ENCODE data around the gene TOMM7. TPM values are rescaled to one million over a fixed set of nuclear protein-coding genes. Genes with fewer than 3 reads are reported as not detected.
A peak's percentile ranks its signal among the peaks of the same experiment; 100 is the strongest.

TOMM7 gene
- total RNA-seq, 1 donor from 2014 or later, result 191 TPM

DNA sequence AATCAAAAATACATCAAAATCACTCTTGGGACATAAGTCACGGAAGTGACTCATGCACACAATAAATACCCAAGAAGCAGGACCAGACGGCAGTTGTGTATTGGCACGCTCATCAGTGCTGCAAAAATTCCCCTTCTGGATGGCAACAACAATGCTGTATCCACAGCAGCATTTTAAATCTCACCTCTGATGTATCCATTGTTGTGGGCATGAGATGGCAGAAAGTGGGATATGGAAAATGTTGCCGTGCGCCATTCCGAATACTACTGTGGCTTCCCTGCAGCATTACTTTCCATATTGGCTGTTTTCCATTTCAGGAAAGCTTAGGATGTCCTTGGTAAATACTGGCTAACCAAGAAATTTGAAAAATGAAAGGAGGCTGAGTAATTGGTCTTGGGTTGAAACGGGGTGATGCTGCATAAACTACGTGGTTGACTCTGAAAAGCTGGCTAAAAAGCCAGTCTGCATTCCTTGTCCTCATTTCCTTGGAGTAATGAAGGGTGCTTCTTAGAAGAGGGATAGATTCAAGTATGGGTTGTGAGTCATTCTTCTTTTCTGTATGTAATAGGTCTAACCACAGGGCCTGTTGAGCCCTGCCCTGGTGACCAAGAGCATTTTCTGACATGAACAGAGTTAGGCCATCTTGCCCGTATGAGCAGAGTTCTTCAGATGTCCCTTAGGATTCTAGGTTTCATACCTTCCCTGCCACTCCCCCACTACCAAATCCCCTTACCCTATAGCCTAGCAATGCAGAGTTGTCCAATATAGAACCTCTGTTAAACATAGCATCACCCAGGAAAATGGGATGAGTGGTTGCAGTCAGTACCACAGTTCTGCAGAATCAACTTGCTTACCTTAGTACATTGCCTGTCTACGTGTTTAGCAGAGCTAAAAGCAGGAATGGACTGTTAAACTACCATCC is 36.3 kb upstream of the TOMM7 start:
- no peaks in the 10 kb centered on the region for H3K9me3 Mint-ChIP-seq (ENCODE audit: unreplicated experiment)
- H3K27ac Mint-ChIP-seq (ENCODE audit: unreplicated experiment), result no peak overlapping the region
- TF ChIP-seq, protein P1, sequence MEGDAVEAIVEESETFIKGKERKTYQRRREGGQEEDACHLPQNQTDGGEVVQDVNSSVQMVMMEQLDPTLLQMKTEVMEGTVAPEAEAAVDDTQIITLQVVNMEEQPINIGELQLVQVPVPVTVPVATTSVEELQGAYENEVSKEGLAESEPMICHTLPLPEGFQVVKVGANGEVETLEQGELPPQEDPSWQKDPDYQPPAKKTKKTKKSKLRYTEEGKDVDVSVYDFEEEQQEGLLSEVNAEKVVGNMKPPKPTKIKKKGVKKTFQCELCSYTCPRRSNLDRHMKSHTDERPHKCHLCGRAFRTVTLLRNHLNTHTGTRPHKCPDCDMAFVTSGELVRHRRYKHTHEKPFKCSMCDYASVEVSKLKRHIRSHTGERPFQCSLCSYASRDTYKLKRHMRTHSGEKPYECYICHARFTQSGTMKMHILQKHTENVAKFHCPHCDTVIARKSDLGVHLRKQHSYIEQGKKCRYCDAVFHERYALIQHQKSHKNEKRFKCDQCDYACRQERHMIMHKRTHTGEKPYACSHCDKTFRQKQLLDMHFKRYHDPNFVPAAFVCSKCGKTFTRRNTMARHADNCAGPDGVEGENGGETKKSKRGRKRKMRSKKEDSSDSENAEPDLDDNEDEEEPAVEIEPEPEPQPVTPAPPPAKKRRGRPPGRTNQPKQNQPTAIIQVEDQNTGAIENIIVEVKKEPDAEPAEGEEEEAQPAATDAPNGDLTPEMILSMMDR (IDR thresholded peaks at IDR 0.05; ENCODE audit: unreplicated experiment), result no peak
- no peak overlapping the region for H3K4me3 Mint-ChIP-seq (ENCODE audit: unreplicated experiment)
- peaks cover 4% of the 10 kb centered on the region for H3K36me3 Mint-ChIP-seq (ENCODE audit: low read depth, unreplicated experiment)
- H3K4me1 Mint-ChIP-seq (ENCODE audit: unreplicated experiment), result peaks cover 4% of the 10 kb centered on the region
- no peaks in the 10 kb centered on the region for H3K27me3 Mint-ChIP-seq (ENCODE audit: unreplicated experiment)
- no peak for DNase-seq (ENCODE audit: low spot score)

DNA sequence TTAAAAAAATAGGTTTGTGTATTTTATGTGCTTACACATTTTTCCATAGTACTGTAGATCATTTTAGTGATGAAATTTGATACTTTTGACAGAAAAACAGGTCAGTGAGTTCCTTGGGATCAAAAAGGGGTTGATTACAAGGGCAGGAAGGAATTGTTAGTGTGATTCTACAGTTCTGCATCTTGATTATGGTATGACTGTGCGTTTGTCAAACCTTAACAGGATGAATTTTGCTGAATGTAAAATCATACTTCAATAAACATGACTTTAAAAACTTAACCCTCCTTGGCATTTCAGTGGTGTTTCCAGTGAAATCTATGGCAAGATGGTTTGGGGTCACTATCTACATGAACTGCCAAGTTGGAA is 35.6 kb upstream of the TOMM7 start:
- Mint-ChIP-seq H3K36me3 (ENCODE audit: low read depth, unreplicated experiment) (peaks cover 4% of the 10 kb centered on the region), H3K27me3 (ENCODE audit: unreplicated experiment) (peaks cover 4% of the 10 kb centered on the region), H3K27ac (ENCODE audit: unreplicated experiment) (no peak overlapping the region), H3K4me1 (ENCODE audit: unreplicated experiment) (peaks cover 6% of the 10 kb centered on the region), H3K4me3 (ENCODE audit: unreplicated experiment) (no peak overlapping the region), H3K9me3 (ENCODE audit: unreplicated experiment) (no peaks in the 10 kb centered on the region)
- TF ChIP-seq, protein P1 (IDR thresholded peaks at IDR 0.05; ENCODE audit: unreplicated experiment), result no peak
- DNase-seq (ENCODE audit: low spot score), result no peak

DNA sequence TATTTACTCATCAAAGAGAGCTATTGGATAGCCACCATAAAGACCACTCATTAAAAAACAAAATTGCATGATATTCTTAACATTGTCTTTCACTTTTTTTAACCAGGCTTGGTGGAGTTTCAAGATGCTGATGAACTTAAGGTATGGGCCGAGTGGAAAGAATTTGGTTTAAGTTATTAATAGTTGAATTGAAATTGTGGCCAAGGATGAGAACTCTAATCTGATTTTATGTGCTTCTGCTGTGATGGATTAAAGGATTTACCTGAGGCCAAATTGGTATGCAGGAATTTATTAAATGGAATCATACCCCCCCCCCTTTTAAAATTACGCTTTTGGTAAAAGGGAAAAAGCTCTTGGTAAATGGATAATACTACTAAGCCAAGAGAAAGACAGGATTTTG is 33.8 kb upstream of the TOMM7 start:
- no peak overlapping the region for H3K4me3 Mint-ChIP-seq (ENCODE audit: unreplicated experiment)
- H3K27ac Mint-ChIP-seq (ENCODE audit: unreplicated experiment), result no peak overlapping the region
- peaks cover 21% of the 10 kb centered on the region for H3K4me1 Mint-ChIP-seq (ENCODE audit: unreplicated experiment)
- TF ChIP-seq, protein P1 (IDR thresholded peaks at IDR 0.05; ENCODE audit: unreplicated experiment), result no peak
- no peaks in the 10 kb centered on the region for H3K36me3 Mint-ChIP-seq (ENCODE audit: low read depth, unreplicated experiment)
- no peaks in the 10 kb centered on the region for H3K9me3 Mint-ChIP-seq (ENCODE audit: unreplicated experiment)
- DNase-seq (ENCODE audit: low spot score), result no peak
- H3K27me3 Mint-ChIP-seq (ENCODE audit: unreplicated experiment), result peaks cover 8% of the 10 kb centered on the region

DNA sequence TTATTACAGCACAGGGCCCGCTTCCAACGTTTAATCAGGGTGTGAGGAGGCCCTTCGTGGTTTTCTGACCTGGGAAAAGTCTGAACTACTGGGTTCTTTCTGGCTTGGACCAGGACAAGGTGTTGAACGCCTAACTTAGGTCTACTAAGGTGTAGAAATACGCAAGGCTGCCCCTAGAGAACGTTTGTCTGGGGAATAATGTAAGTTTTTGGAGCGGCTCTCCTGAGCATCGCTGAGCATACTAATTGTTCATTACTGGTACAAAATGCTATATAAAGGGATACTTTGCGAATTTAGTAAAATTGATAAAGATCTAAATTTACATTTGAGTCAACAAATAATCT is 32.4 kb upstream of the TOMM7 start:
- DNase-seq (ENCODE audit: low spot score), result no peak
- Mint-ChIP-seq H3K36me3 (ENCODE audit: low read depth, unreplicated experiment) (no peaks in the 10 kb centered on the region), H3K4me1 (ENCODE audit: unreplicated experiment) (peaks cover 21% of the 10 kb centered on the region), H3K9me3 (ENCODE audit: unreplicated experiment) (no peaks in the 10 kb centered on the region), H3K27ac (ENCODE audit: unreplicated experiment) (peak overlapping the region; percentile 24), H3K4me3 (ENCODE audit: unreplicated experiment) (peak overlapping the region; percentile 93), H3K27me3 (ENCODE audit: unreplicated experiment) (peaks cover 8% of the 10 kb centered on the region)
- TF ChIP-seq, protein P1 (IDR thresholded peaks at IDR 0.05; ENCODE audit: unreplicated experiment), result no peak
